OCI-LY7 (cell line): ENCODE measurements around the gene GBA2.

Source experiments
- EZH2phosphoT487 ChIP-seq: fragments of 200-600 bp; sonication (generic); IDR thresholded peaks from 2 replicates; pipeline ENCODE4 v1.6.1; 2018; ENCODE audit warnings: low read depth, borderline replicate concordance, mild to moderate bottlenecking, mixed run types, antibody characterized with exemption, low read length, moderate library complexity, mixed read lengths
- TF ChIP-seq, protein P1 (sequence below): fragments of 200-600 bp; sonication (generic); conservative IDR thresholded peaks from 2 replicates; pipeline ENCODE4 v1.5.1; 2014; ENCODE audit warnings: mild to moderate bottlenecking, antibody characterized with exemption, low read length, moderate library complexity, mixed read lengths

DNA sequence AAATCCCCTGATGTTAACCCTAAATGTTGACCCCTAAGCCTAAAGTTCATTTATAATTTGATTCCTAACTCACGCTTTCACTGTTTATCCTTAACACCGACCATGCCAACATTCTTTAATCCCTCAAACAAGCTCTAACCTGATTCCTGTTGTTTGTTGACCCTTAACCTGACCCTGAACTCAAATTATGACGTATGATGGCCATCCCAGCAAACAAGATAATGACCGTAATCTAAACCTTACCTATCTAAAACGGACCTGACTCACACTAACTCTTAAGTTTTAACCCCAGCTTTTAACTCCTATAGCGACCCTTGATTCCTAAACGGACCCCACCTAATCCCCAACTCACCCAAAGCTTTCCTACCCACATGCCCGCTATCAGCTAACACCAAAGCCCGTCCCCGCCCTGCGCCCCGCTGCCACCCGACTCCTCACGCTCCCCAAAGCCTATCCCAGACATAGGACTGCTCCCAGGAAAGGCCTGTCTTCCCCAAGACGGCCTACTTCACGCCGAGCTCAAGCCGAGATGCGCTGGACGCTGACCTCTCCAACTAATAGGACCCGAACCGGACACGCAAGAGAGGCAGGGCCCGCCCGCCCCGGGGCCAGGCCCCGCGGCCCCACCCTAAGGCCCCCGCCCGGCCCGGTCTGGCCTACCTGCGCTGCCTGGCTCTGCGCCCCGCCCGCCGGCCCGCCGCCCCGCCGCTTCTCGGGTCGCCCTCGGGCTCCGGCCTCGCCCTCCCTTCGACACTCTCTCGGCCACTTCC is 17.4 kb downstream of the GBA2 start:
- TF ChIP-seq, protein P1, sequence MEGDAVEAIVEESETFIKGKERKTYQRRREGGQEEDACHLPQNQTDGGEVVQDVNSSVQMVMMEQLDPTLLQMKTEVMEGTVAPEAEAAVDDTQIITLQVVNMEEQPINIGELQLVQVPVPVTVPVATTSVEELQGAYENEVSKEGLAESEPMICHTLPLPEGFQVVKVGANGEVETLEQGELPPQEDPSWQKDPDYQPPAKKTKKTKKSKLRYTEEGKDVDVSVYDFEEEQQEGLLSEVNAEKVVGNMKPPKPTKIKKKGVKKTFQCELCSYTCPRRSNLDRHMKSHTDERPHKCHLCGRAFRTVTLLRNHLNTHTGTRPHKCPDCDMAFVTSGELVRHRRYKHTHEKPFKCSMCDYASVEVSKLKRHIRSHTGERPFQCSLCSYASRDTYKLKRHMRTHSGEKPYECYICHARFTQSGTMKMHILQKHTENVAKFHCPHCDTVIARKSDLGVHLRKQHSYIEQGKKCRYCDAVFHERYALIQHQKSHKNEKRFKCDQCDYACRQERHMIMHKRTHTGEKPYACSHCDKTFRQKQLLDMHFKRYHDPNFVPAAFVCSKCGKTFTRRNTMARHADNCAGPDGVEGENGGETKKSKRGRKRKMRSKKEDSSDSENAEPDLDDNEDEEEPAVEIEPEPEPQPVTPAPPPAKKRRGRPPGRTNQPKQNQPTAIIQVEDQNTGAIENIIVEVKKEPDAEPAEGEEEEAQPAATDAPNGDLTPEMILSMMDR = no peak
- no peak for TF ChIP-seq EZH2phosphoT487
